H1 (cell line): Measurements from ENCODE around the gene KMT5C. TPM values are rescaled to one million over a fixed set of nuclear protein-coding genes. Genes with fewer than 3 reads are reported as not detected.

Source experiments
- CTCF ChIA-PET: fragments of 300-600 bp; sonication (Branson Sonifier 250); formaldehyde crosslinking; loops from one replicate; lab custom pipeline; 2021; ENCODE audit not compliant: partially characterized antibody; lab: Charles Lee
- POLR2A ChIA-PET: fragments of 300-600 bp; sonication (Branson Sonifier 250); formaldehyde crosslinking; loops from one replicate; lab custom pipeline; 2021; ENCODE audit warnings: inconsistent platforms; ENCODE audit not compliant: partially characterized antibody; lab: Charles Lee
- DNase-seq, 2 experiments: peaks; one replicate each; pipeline versions ENCODE4 v3.0.0 to v3.0.0-alpha.2; 2010 to 2022; ENCODE audit warnings: low spot score in 2 of 2, low read depth in 1 of 2, mixed read lengths in 1 of 2
- FAIRE-seq: peaks from 2 replicates; lab custom pipeline; 2011; peaks lifted over from hg19 to GRCh38; lab: Jason Lieb, UNC
- H2AFZ ChIP-seq: 2 replicates; pipeline ENCODE4 v1.8.1; 2012; ENCODE audit warnings: low read length, inconsistent platforms
- H2AK5ac ChIP-seq: 2 replicates; pipeline ENCODE4 v1.6.1; 2013; ENCODE audit warnings: low read depth, low read length
- H2BK120ac ChIP-seq: replicated peaks from 2 replicates; pipeline ENCODE3; 2013; ENCODE audit warnings: low read depth, low read length, inconsistent platforms
- H2BK12ac ChIP-seq: 2 replicates; pipeline ENCODE4 v1.6.1; 2013; ENCODE audit warnings: low read depth, low read length
- H2BK15ac ChIP-seq: 2 replicates; pipeline ENCODE4 v1.6.1; 2013; ENCODE audit warnings: low read length
- H2BK20ac ChIP-seq: 2 replicates; pipeline ENCODE4 v1.6.1; 2013; ENCODE audit warnings: low read length
- H2BK5ac ChIP-seq: 2 replicates; pipeline ENCODE4 v1.6.1; 2013; ENCODE audit warnings: low read depth, low read length
- H3K14ac ChIP-seq: 2 replicates; pipeline ENCODE4 v1.6.1; 2013; ENCODE audit warnings: inconsistent platforms; ENCODE audit not compliant: insufficient read length
- H3K18ac ChIP-seq: 2 replicates; pipeline ENCODE4 v1.6.1; 2013; ENCODE audit warnings: low read length; ENCODE audit errors: extremely low read depth
- H3K23ac ChIP-seq: 2 replicates; pipeline ENCODE4 v1.6.1; 2013; ENCODE audit warnings: inconsistent platforms; ENCODE audit not compliant: insufficient read length
- H3K23me2 ChIP-seq: 2 replicates; pipeline ENCODE4 v1.6.1; 2013; ENCODE audit warnings: low read depth, low read length
- H3K27ac ChIP-seq: 2 replicates; pipeline ENCODE4 v1.6.1; 2011; ENCODE audit warnings: low read depth, low read length, inconsistent platforms
- H3K27me3 ChIP-seq, 4 experiments: replicated peaks in 1 of 4; 1 replicate in 1 of 4; 2 replicates in 3 of 4; pipeline versions ENCODE4 v1.6.1 to v1.8.1; 2011 to 2013; ENCODE audit warnings: low read length in 3 of 4, mild to moderate bottlenecking in 3 of 4, inconsistent platforms in 2 of 4, mixed read lengths in 2 of 4, moderate library complexity in 1 of 4; ENCODE audit not compliant: control insufficient read depth in 3 of 4, insufficient read depth in 3 of 4; ENCODE audit errors: extremely low read depth in 1 of 4
- H3K36me3 ChIP-seq, 4 experiments: 2 replicates each; pipeline versions ENCODE4 v1.6.1 to v1.8.1; 2011 to 2013; ENCODE audit warnings: mild to moderate bottlenecking in 4 of 4, low read length in 3 of 4, moderate library complexity in 2 of 4, control low read depth in 1 of 4, inconsistent platforms in 1 of 4; ENCODE audit not compliant: insufficient read depth in 4 of 4, control insufficient read depth in 2 of 4
- H3K4ac ChIP-seq: replicated peaks from 2 replicates; pipeline ENCODE3; 2013; ENCODE audit warnings: low read length, low read depth, mixed read lengths, inconsistent platforms; ENCODE audit not compliant: insufficient read length
- H3K4me1 ChIP-seq, 4 experiments: replicated peaks in 1 of 4; 1 replicate in 1 of 4; 2 replicates in 3 of 4; pipeline versions ENCODE4 v1.6.1 to v1.8.1; 2011 to 2013; ENCODE audit warnings: low read length in 3 of 4, inconsistent platforms in 2 of 4, mixed read lengths in 1 of 4; ENCODE audit not compliant: insufficient read depth in 4 of 4, control insufficient read depth in 3 of 4
- H3K4me2 ChIP-seq, 2 experiments: 2 replicates each; pipeline versions ENCODE4 v1.6.1 to v1.8.1; 2011 to 2013; ENCODE audit warnings: low read depth in 2 of 2, low read length in 2 of 2, control low read depth in 1 of 2, inconsistent platforms in 1 of 2, mild to moderate bottlenecking in 1 of 2; ENCODE audit not compliant: insufficient read depth in 1 of 2
- H3K4me3 ChIP-seq, 4 experiments: fragments of 200-600, 300-600 bp in 1 of 4; sonication (generic), shearing (Covaris generic), sonication (Bioruptor Twin) in 1 of 4; 2 replicates each; pipeline versions ENCODE4 v1.5.1 to v1.8.1; 2011 to 2016; ENCODE audit warnings: low read length in 4 of 4, low read depth in 3 of 4, control low read depth in 2 of 4, inconsistent platforms in 2 of 4, mild to moderate bottlenecking in 2 of 4, mixed read lengths in 1 of 4, moderate library complexity in 1 of 4; ENCODE audit not compliant: insufficient read depth in 2 of 4; ENCODE audit errors: extremely low read depth in 1 of 4
- H3K56ac ChIP-seq: replicated peaks from 2 replicates; pipeline ENCODE3; 2013; ENCODE audit warnings: low read depth, mild to moderate bottlenecking, mixed read lengths, low read length, inconsistent platforms; ENCODE audit not compliant: insufficient read length
- H3K79me1 ChIP-seq: 2 replicates; pipeline ENCODE4 v1.6.1; 2013; ENCODE audit warnings: low read depth, low read length, control low read depth
- H3K79me2 ChIP-seq, 2 experiments: 2 replicates each; pipeline versions ENCODE4 v1.6.1 to v1.8.1; 2012 to 2013; ENCODE audit warnings: low read length in 2 of 2, mild to moderate bottlenecking in 2 of 2, inconsistent platforms in 1 of 2; ENCODE audit not compliant: insufficient read depth in 2 of 2, control insufficient read depth in 1 of 2
- H3K9ac ChIP-seq, 4 experiments: replicated peaks in 1 of 4; 1 replicate in 1 of 4; 2 replicates in 3 of 4; pipeline versions ENCODE4 v1.6.1 to v1.8.1; 2011 to 2013; ENCODE audit warnings: low read depth in 3 of 4, low read length in 3 of 4, control low read depth in 2 of 4, mild to moderate bottlenecking in 2 of 4, moderate library complexity in 2 of 4, inconsistent platforms in 1 of 4; ENCODE audit errors: extremely low read depth in 1 of 4
- H3K9me3 ChIP-seq, 2 experiments: 2 replicates each; pipeline versions ENCODE4 v1.6.1 to v1.8.1; 2012 to 2013; ENCODE audit warnings: mild to moderate bottlenecking in 2 of 2, moderate library complexity in 2 of 2, control low read depth in 1 of 2, inconsistent platforms in 1 of 2, low read depth in 1 of 2, low read length in 1 of 2, mixed read lengths in 1 of 2; ENCODE audit not compliant: insufficient read depth in 2 of 2
- H4K20me1 ChIP-seq, 2 experiments: replicated peaks in 1 of 2; 2 replicates each; pipeline versions ENCODE3 to v1.8.1; 2011 to 2013; ENCODE audit warnings: inconsistent platforms in 2 of 2, low read length in 2 of 2, mild to moderate bottlenecking in 1 of 2; ENCODE audit not compliant: insufficient read depth in 2 of 2, control insufficient read depth in 1 of 2
- H4K5ac ChIP-seq: 2 replicates; pipeline ENCODE4 v1.6.1; 2013; ENCODE audit warnings: low read length, low read depth, mixed read lengths, inconsistent platforms; ENCODE audit not compliant: insufficient read length
- H4K8ac ChIP-seq: 2 replicates; pipeline ENCODE4 v1.8.0; 2013; ENCODE audit warnings: mild to moderate bottlenecking, moderate library complexity, low read length, inconsistent platforms; ENCODE audit not compliant: insufficient read depth; ENCODE audit errors: extremely low read depth
- H4K91ac ChIP-seq: replicated peaks from 2 replicates; pipeline ENCODE3; 2013; ENCODE audit warnings: low read length, mixed read lengths, inconsistent platforms; ENCODE audit not compliant: insufficient read length
- ASH2L ChIP-seq: fragments of 200-600, 300-600 bp; sonication (generic); IDR thresholded peaks from one replicate; pipeline ENCODE4 v1.7.1; 2017; ENCODE audit warnings: low read length
- GABPA ChIP-seq: IDR thresholded peaks from 2 replicates; pipeline ENCODE4 v1.6.1; 2011; ENCODE audit warnings: mild to moderate bottlenecking, low read length, moderate library complexity, borderline replicate concordance; ENCODE audit not compliant: insufficient read depth
- KDM4A ChIP-seq: IDR thresholded peaks from one replicate; pipeline ENCODE4 v1.7.1; 2012; ENCODE audit warnings: low read depth, mild to moderate bottlenecking, moderate library complexity, low read length, inconsistent platforms; ENCODE audit not compliant: severe bottlenecking
- MAX ChIP-seq: IDR thresholded peaks from 2 replicates; pipeline ENCODE4 v1.6.1; 2012; ENCODE audit warnings: inconsistent platforms
- POU5F1 ChIP-seq: IDR thresholded peaks from 2 replicates; pipeline ENCODE4 v1.6.1; 2011; ENCODE audit warnings: low read depth, mild to moderate bottlenecking, low read length, moderate library complexity
- RBBP5 ChIP-seq: IDR thresholded peaks from 2 replicates; pipeline ENCODE4 v1.7.1; 2012; ENCODE audit warnings: low read depth, mild to moderate bottlenecking, inconsistent platforms, low read length, moderate library complexity, borderline replicate concordance
- RNF2 ChIP-seq: fragments of 200-900, 300-1000 bp; sonication (generic); IDR thresholded peaks from 2 replicates; pipeline ENCODE4 v1.7.1; 2016; ENCODE audit warnings: borderline replicate concordance, low read depth, mild to moderate bottlenecking, antibody characterized with exemption, low read length; ENCODE audit not compliant: poor library complexity, severe bottlenecking; ENCODE audit errors: missing control alignments
- SIRT6 ChIP-seq: IDR thresholded peaks from one replicate; pipeline ENCODE4 v1.7.1; 2012; ENCODE audit warnings: low read length, inconsistent platforms
- SP4 ChIP-seq: IDR thresholded peaks from 2 replicates; pipeline ENCODE4 v1.6.1; 2012; ENCODE audit warnings: low read length, inconsistent platforms
- SUZ12 ChIP-seq: fragments of 200-600 bp; sonication (generic); IDR thresholded peaks from 2 replicates; pipeline ENCODE4 v1.6.1; 2012; ENCODE audit warnings: mild to moderate bottlenecking, inconsistent platforms, low read length, moderate library complexity, mixed read lengths
- WGBS, 2 experiments: shearing (Covaris generic) in 1 of 2; methylation state at CpG; one replicate each; pipeline versions ENCODE4 v1.1.6 to v1.1.7; 2013 to 2015; ENCODE audit warnings: low lambda C conversion rate in 2 of 2, mixed read lengths in 2 of 2, inconsistent platforms in 1 of 2, low coverage in 1 of 2, missing lambda C conversion rate in 1 of 2; ENCODE audit not compliant: insufficient replicate concordance in 2 of 2, insufficient coverage in 1 of 2, insufficient read length in 1 of 2; ENCODE audit errors: extremely low coverage in 1 of 2, missing lambda C conversion rate in 1 of 2; 5-methylcytosine and 5-hydroxymethylcytosine counted together
- polyA plus RNA-seq, 7 experiments: library from polyadenylated mRNA; depleted of rRNA in 3 of 7; stranded (reverse) in 5 of 7; unstranded in 2 of 7; fragments of >200 nt in 5 of 7; fragments of 200-250 nt in 2 of 7; gene quantifications; 1 replicate in 5 of 7; 2 replicates in 1 of 7; 4 replicates in 1 of 7; pipeline versions ENCODE4 v1.2.1 to v1.2.3, GENCODE V29; 2011 to 2013; ENCODE audit warnings: missing spikeins in 2 of 7, mixed read lengths in 2 of 7
- total RNA-seq: library from RNA; stranded (reverse); fragmentation: NEBNext Ultra II Directional; extraction: Animal tissue kit (Norgen Biotek cat#: 25700); gene quantifications from 2 replicates; pipeline ENCODE4 v1.2.1, GENCODE V29; 2021

Gene KMT5C
- total and polyA plus RNA-seq, 2 of the 8 experiments (the other 6 are each of a cell fraction or from before 2014, with no cell fraction given) = 24.9 to 31.5 TPM

DNA sequence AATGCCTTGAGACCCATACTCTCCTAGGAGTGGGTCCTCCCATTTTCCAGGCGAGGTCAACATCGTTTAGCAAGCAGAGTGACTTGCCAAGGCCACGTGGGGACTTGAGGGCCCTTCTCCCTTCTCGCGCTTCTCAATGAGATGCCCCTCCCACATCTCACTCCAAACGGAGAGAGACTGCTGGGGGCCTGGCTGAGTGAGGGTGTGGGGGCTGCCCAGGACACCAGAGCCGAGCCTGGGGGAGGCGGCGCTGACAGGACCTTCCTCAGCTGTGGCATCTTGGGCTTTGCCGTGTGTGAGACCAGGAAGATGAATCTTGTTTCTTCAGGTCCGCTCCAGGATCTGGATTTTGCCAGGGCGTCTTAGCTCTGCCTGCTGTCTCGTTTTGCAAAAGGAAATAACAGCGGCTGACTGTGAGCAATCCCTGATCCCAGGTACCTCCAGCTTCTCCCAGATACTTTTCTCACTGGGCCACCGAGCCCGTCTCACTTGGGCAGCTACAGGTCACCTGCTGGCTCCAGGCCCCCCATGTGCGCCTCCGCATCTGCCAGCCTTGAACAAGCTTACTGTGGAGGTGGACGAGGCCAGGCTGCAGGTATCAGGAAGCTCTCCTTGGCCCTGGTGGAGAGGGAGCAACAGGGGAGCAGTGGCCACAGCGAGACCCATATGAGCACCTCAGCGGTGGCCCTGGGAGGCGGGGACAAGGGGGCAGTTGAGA, 8.8 kb downstream of the KMT5C start:
- Histone ChIP-seq H2BK20ac (peak overlapping the region; percentile 90), H2AK5ac (peak overlapping the region; percentile 93; the same call in 1 of the 2 replicates), H3K4me3 (peak overlapping the region in 3 of 4 experiments; percentile 1 to 36 (median 2); a peak in 4 of 8 replicates), H3K9ac (peak overlapping the region in 3 of 4 experiments; percentile 25 to 28 (median 27); a peak in 3 of 7 replicates), H2BK15ac (peak overlapping the region; percentile 83; the same call in 1 of the 2 replicates), H3K14ac (no peak overlapping the region), H4K91ac (peak overlapping the region; percentile 67), H3K4ac (peak overlapping the region; percentile 82), H3K27me3 (peaks cover 14 to 20% (median 18%) of the 10 kb centered on the region in 4 experiments), H3K18ac (peak overlapping the region; percentile 99), H3K27ac (peak overlapping the region; percentile 76), H2BK12ac (peak overlapping the region; percentile 93), H3K79me2 (no peaks in the 10 kb centered on the region), H2AFZ (no peak overlapping the region), H3K4me1 (peaks cover 11 to 43% (median 29%) of the 10 kb centered on the region in 4 experiments), H3K23me2 (peaks cover 5% of the 10 kb centered on the region; the same call in 1 of the 2 replicates), H2BK5ac (peak overlapping the region; percentile 92), H4K8ac (peak overlapping the region; percentile 88), H4K5ac (peak overlapping the region; percentile 86), H3K36me3 (peaks cover 0 to 45% (median 11%) of the 10 kb centered on the region in 4 experiments; a peak in 4 of 8 replicates), H3K79me1 (no peaks in the 10 kb centered on the region), H2BK120ac (peak overlapping the region; percentile 45), H3K4me2 (peak overlapping the region; percentile 66 to 67), H4K20me1 (peaks cover 0 to 8% of the 10 kb centered on the region in 2 experiments), H3K23ac (no peak overlapping the region), H3K56ac (no peak overlapping the region), H3K9me3 (no peaks in the 10 kb centered on the region)
- POLR2A ChIA-PET = interaction anchor here (0.7 to 7.9 kb wide), 25 partner anchors 8 to 112 kb away, joined by 3 to 58 read pairs (median 5); partner anchors contain the start of genes GARIN5B, IL11, KMT5C and TMEM190
- WGBS, 2 experiments = 18% methylated on average over 22 of the region's 22 CpGs; no CpG with 5 or more reads in 1 of the 2 experiments
- CTCF ChIA-PET = interaction anchor here (0.6 to 2.0 kb wide), 17 partner anchors 9 to 305 kb away, joined by 3 to 12 read pairs (median 4); partner anchors contain the start of genes KMT5C and TMEM238
- DNase-seq (peak in 1 of 2 experiments; percentile 74), FAIRE-seq (peak; percentile 7)
- TF ChIP-seq RBBP5 (0 out of 2 replicates have a peak, but pooled peaks have one; percentile 61), SIRT6 (no peak), SP4 (no peak), ASH2L (peak; percentile 50), GABPA (peak; percentile 11; the same call in 1 of the 2 replicates), RNF2 (no peak), MAX (peak; percentile 75), POU5F1 (no peak), SUZ12 (no peak), KDM4A (no peak)
